HG03064 (cell line): Measurements from ENCODE around the gene CC2D2A.

ENCODE experiments used
- ATAC-seq: cut with Tn5 transposase; IDR thresholded peaks from one replicate; pipeline ENCODE4 v1.9.1; 2021; ENCODE audit warnings: low read depth; ENCODE audit not compliant: unreplicated experiment

CC2D2A gene

GRCh38 chr4:15552557-15553362, 83.1 kb downstream of the CC2D2A start:
- no peak for ATAC-seq

- ATAC-seq = no peak
Measured at GRCh38 chr4:15556511-15557092, 86.9 kb downstream of the CC2D2A start.

- ATAC-seq = no peak
Measured at GRCh38 chr4:15557786-15558550, 88.3 kb downstream of the CC2D2A start.

GRCh38 chr4:15558561-15558960, 88.9 kb downstream of the CC2D2A start:
- ATAC-seq = no peak

GRCh38 chr4:15562114-15562513, 92.4 kb downstream of the CC2D2A start:
- no peak for ATAC-seq

- no peak for ATAC-seq
Measured at GRCh38 chr4:15562623-15563022, 92.9 kb downstream of the CC2D2A start.

GRCh38 chr4:15563871-15564270, 94.2 kb downstream of the CC2D2A start:
- no peak for ATAC-seq

- no peak for ATAC-seq
Measured at GRCh38 chr4:15568821-15569220, 99.1 kb downstream of the CC2D2A start.

GRCh38 chr4:15569746-15570145, 100.1 kb downstream of the CC2D2A start:
- no peak for ATAC-seq

- ATAC-seq = no peak
Measured at GRCh38 chr4:15575966-15576365, 106.3 kb downstream of the CC2D2A start.

- ATAC-seq = no peak
Measured at GRCh38 chr4:15577508-15577907, 107.8 kb downstream of the CC2D2A start.

- no peak for ATAC-seq
Measured at GRCh38 chr4:15584785-15585184, 115.1 kb downstream of the CC2D2A start.

- no peak for ATAC-seq
Measured at GRCh38 chr4:15585331-15585730, 115.6 kb downstream of the CC2D2A start.

- no peak for ATAC-seq
Measured at GRCh38 chr4:15586066-15586465, 116.4 kb downstream of the CC2D2A start.

- ATAC-seq = no peak
Measured at GRCh38 chr4:15587649-15588048, 118.0 kb downstream of the CC2D2A start.

GRCh38 chr4:15592799-15593198, 123.1 kb downstream of the CC2D2A start:
- ATAC-seq = no peak

GRCh38 chr4:15598644-15599043, 129.0 kb downstream of the CC2D2A start:
- ATAC-seq = no peak

GRCh38 chr4:15600176-15600575, 130.5 kb downstream of the CC2D2A start:
- ATAC-seq = no peak

- no peak for ATAC-seq
Measured at GRCh38 chr4:15601862-15602261, 132.2 kb downstream of the CC2D2A start.

- no peak for ATAC-seq
Measured at GRCh38 chr4:15605537-15605936, 135.9 kb downstream of the CC2D2A start.

GRCh38 chr4:15610855-15611254, 141.2 kb downstream of the CC2D2A start:
- no peak for ATAC-seq

- ATAC-seq = no peak
Measured at GRCh38 chr4:15612136-15612535, 142.5 kb downstream of the CC2D2A start.
